ENCODE measurements around the gene FBRSL1. TPM values are rescaled to one million over a fixed set of nuclear protein-coding genes. Genes with fewer than 3 reads are reported as not detected.

FBRSL1 gene
- total RNA-seq, 1 donor from 2014 or later: 3.6 TPM

DNA sequence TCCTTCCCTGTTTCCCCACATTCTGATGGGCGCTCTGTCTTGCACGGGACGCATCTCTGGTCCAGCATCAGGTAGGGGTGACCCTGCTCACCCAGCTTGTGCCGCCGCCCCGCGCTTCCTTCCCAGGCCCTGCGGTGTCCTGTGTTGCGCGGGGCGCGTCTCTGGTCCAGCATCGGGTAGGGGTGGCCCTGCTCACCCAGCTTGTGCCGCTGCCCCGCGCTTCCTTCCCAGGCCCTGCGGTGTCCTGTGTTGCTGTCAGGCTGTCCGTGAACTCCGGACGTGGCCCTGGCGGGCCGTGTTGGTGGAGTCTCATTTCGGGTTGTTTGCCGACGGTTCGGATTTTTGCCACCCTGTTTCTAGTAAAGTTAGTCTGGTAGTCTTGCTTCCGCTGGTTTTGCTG lies 6.8 kb downstream of the FBRSL1 start:
- no peak for DNase-seq (ENCODE audit: low read depth in 2 of 2)

DNA sequence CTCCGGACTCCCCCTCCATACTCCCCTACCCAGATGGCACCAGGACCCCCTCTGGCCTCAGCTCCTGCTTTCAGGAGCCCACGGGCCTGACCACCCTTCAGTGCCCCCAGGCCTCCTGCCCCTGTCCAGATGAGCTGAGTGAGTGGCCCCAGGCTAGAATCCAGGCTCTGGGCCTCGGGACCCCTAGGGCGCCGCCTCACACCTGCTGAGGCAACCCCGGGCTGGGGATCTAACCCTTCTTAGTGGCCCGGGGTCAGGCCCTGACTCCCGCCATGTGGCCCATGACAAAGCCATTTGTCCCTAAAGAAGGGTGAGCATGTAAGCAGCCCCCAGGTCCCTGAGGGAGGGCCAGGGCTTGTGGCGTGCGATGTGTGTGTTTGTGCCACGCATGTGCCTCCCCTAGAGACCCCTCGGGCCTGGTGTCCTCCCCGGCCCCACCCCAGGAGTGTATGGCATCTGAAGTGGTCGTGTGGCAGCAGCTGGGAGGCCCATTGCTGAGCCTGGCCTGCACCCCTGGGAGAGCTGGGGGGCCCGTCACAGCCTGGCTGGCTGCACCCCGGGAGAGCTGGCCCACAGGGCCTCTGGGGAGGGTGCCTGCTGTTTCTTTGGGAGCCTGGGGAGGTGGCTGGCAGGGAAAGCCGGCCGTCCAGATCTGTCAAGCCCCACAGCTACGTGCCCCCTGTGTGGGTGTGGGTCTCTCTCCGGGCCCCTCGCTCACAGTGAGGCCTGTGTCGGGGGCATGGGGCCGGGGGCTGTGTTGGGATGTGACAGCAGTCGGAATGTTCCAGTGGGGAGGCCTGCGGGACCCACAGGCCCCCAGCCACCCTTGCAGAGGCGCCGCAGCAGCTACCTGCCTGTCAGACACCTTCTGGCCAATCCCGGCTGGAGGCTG lies 7.8 kb downstream of the FBRSL1 start:
- DNase-seq (ENCODE audit: low read depth in 2 of 2): no peak

DNA sequence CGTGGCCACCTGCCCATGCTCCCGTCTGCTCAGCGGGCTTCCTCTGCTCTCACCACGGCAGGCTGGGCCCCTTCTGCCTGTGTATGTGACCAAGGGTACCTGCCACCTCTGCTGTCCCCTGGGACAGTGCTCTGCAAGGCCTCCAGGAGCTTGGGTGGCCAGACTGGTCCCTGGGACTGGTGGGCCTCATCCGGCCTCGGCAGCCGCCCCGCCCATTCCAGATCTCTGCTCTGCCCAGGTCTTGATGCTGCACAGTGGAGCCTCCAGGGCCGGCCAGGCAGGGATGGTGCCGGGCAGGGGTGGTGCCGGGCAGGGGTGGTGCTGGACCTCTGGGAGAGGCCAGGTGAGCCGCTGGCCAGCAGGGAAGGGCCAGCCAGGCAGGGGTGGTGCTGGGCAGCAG lies 9.0 kb downstream of the FBRSL1 start:
- DNase-seq (ENCODE audit: low read depth in 2 of 2): no peak

DNA sequence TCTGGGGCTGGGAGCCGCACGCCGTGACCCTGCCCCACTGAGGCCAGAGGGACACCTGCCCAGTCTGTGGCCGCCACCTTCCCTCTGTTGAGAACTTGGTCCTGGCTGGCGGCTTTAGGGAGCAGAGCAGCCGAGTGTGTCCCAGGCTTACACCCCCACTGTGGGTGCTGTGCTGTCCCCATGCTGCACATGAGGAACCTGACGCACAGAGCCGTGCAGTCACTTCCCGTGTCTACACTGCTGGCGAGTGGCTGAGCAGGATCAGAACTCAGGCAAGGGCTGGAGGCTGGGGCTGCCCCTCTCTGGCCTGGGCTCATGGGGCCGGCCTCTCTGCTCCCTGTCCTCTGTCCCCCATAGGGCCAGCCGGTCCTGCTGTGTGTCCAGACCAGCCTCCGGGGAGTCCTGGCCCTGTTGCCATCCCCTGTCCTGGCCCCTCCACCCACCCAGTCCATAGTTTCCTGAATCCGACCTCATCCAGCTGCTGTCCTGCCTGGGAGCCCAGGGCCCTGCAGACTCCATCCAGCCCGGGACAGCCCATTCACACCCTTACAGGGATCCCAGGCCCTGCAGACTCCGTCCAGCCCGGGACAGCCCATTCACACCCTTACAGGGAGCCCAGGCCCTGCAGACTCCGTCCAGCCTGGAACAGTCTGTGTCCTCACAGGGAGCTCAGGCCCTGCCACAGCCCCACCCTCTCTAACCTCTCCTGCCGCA lies 10.3 kb downstream of the FBRSL1 start:
- DNase-seq (ENCODE audit: low read depth in 2 of 2): no peak

DNA sequence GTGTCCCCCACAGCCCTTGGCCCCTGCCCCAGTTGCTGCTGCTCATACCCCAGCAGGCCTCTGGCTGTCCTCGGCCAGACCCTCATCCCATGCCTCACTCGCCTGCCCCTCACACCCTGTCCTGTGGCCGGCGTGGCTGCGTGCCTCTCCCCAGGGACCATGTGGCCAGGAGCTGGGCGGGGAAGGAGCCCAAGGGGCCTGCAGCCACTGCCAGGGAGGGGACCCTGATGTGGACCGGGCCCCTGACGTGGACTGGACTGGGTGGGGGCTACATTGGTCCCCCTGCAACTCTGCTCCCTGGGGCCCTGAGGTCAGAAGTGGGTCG lies 10.9 kb downstream of the FBRSL1 start:
- no peak for DNase-seq (ENCODE audit: low read depth in 2 of 2)

DNA sequence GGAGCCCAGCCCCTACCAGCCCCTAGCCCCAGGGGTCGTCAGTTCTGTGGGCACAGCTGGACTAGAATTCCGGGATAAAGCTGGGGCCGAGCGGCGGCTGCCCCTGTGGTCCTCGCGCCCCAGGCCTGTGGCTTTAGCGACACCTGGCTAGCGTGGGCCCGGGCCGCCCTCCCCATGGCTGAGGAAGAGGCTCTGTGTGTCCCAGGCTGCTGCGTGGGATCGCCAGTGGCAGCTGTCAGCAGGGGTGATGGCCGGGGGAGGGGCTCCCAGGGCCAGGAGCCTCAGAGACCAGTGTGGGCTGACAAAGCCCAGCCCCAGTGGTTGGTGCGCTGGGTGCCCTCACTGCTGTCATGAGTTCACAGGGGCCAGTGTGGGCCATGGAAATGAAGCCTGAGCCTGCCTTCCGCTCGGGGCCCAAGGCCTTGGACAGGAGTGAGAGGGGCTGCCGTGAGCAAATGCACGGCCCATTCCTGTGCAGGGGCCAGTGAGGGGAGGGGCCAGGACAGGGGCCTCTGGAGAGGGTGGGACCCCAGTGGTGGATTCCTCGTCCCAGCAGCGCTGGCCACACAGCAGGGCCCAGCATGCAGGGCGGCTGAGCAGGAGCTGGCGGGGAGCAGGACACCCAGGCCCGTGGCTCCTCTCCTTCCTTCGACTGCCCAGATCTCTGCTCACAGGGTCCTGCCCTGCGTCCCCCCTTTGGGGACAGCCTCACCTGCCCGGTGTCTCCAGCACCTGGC lies 11.4 kb downstream of the FBRSL1 start:
- DNase-seq (ENCODE audit: low read depth in 2 of 2): no peak

DNA sequence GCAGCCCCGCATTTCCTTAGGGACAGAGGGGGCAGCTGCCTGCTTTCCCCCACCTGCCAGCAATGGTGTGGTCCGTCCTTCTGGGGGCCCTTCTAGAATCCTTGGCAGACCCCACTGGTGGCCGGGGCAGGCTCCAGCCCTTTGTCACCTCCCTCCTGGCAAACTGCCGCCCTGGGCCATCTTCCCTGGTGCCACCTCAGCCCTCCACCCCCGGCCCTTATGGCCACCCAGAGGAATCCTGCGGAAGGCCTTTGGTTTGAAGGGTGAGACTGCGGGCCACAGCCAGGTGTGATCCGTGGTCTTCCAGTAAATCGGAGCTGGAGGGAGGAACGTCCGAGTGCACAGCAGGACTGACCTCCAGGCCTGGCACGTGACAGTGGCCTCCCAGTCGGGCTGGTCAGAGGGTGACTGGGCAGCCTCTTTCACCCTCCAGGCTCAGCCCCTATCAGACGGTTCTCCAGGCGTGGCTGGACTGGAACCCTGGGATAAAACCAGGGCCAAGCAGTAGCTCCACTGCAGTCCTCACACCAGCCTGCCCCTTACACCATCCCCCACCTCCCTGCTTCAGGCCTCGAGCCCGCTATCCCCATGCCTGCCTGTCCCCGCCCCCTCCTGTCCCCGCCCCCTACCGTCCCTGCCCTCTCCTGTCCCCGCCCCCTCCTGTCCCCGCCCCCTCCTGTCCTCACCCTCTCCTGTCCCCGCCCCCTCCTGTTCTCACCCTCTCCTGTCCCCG lies 12.4 kb downstream of the FBRSL1 start:
- DNase-seq (ENCODE audit: low read depth in 2 of 2): no peak

DNA sequence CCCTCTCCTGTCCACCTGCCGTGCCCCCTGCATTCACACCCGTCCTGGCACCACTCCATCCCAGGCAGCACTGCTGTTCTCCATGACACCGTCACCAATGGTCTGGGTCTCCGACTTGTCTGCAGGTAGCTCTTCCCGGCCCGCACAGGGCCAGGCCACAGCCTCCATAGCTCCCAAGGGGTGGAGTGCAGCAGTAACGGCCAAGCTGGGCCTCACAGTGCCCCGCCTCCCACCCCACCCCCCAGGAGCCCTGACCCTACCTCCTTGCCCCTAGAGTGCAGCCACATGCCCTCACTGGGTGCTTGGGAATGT lies 12.9 kb downstream of the FBRSL1 start:
- no peak for DNase-seq (ENCODE audit: low read depth in 2 of 2)

DNA sequence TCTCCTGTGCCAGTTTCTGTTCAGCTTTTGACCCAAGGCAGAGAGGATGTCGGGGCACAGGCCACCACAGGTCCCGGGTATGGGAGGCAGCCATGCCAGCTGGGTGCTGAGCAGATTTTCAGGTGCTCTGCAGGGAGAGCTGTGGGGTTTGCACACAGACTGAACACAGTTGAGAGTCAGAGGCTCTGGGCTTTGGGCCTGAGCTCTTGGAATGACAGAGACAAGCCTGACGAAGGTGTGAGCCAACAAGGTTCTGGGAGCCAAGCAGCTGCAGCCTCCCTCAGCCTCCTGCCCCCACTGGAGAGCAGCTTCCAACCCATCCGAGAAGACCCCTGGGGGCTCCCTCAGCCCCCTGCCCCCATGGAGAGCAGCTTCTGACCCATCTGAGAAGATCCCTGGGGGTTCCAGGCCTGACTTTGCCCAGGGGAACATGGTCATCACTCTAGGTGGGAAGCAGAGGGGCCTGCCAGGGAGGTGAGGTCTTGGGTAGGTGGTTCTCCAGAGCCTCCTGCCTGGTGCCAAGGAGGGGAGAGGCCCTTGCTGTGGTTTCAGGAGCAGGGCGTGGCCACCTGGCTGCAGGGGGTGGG lies 13.8 kb downstream of the FBRSL1 start:
- no peak for DNase-seq (ENCODE audit: low read depth in 2 of 2)

DNA sequence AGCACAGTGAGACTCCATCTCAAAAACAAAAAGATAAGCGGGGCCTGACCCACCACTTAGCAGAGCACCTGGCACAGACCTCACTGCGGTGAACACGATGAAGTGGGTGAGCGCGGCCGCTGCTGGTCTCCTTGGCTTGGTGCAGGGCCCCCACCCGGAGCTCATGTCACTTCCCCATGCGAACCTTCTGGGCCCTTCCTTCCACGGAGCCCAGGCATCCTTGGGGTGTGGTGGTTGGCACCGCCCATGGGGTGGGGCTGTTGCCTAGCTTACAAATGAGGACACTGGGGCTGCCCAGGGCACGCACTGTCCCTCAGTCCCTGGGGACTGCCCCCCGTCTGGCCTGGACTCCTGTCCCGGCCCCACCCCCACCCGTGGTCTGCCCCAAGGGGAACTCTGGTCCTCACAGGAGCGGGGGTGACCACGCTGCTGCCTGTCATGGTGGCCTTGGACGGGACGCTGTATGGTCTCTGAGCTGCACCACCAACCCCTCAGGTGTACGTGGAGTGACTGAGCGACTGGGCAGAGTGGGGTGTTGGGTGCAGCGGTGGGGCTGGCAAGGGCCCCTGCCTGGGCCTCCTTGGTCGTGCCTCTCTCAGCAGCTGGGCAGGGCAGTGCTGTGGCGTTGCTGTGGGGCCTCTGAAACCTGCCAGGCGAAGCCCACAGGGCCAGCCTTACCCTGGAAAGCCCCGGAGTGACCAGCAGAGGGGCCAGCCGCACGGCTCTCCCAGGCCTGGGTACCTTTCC lies 15.3 kb downstream of the FBRSL1 start:
- DNase-seq (ENCODE audit: low read depth in 2 of 2): no peak

DNA sequence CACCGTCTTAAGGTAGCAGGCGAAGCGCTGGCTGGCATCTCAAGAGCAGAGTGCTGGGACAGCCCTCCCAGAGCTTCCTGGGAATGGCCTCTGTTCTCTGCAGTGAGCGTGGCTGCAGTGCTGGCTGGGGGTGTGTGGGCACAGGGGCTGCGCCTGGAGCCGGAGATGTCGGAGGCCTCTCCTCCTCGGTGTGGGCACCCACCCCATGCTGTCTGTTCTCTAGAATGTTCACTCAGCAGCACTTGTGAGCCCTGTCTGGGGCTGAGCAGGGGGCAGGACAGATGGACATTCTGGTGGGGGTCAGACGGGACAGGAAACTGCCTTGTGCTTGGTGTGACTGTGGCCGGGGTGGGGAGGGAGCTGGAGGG lies 15.9 kb downstream of the FBRSL1 start:
- DNase-seq (ENCODE audit: low read depth in 2 of 2): no peak

DNA sequence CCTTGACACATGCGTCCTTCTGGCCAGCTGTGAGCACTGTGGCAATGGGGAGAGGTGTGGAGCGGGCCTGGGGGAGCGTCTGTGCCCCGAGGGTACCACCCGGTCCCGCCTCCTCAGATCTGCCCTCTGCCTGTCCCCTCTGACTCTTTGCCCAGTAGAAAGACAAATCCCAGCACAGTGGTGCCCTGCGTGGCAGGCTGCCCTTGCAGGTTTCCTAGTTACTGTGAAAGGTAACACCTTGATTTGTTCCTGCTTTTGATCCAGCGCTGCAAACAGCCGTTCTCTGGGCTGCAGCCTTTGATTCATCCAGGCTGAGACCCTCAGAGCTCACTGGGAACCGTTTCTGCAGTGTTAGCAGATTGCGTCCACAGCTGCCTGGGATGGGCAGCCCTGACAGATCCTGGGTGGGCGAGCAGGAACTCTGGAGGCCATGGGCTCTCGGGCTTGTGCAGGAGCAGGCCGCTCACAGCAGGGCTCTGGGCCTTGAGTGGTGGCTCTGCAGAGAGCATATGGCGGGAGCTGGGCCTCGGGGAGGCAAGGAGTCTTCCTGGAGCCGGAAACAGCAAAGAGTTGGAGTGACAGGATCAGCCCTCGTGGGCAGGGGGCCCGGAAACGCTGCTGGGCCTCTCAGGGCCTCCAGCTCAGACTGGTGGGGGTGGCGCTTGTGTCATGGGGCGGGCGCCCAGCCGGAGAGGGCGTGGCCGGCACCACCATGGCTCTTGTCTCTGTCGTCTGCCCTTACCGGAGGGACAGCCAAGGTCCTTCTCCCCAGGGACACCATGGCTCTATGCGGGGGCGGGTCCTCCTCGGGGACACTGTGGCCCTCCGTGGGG lies 16.6 kb downstream of the FBRSL1 start:
- DNase-seq (ENCODE audit: low read depth in 2 of 2): peak; percentile 76 to 93

DNA sequence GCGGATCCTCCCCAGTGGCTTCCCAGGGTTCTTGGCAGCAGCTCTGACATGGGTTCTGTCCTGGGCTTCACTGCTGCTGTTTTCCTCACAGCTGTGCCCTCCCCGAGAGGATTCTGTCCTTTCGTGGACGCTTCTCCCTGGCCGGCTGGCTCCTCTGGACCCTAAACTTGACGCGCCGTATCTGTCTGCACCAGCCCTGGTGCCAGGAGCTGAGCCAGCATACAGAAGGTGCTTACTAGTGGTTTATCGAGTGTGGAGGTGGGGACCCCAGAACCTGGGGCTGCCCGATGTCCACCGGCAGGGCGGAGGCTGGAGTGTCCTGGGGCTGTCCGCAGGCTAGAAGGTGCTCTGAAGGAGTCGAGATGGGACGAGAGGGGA lies 17.2 kb downstream of the FBRSL1 start:
- no peak for DNase-seq (ENCODE audit: low read depth in 2 of 2)

DNA sequence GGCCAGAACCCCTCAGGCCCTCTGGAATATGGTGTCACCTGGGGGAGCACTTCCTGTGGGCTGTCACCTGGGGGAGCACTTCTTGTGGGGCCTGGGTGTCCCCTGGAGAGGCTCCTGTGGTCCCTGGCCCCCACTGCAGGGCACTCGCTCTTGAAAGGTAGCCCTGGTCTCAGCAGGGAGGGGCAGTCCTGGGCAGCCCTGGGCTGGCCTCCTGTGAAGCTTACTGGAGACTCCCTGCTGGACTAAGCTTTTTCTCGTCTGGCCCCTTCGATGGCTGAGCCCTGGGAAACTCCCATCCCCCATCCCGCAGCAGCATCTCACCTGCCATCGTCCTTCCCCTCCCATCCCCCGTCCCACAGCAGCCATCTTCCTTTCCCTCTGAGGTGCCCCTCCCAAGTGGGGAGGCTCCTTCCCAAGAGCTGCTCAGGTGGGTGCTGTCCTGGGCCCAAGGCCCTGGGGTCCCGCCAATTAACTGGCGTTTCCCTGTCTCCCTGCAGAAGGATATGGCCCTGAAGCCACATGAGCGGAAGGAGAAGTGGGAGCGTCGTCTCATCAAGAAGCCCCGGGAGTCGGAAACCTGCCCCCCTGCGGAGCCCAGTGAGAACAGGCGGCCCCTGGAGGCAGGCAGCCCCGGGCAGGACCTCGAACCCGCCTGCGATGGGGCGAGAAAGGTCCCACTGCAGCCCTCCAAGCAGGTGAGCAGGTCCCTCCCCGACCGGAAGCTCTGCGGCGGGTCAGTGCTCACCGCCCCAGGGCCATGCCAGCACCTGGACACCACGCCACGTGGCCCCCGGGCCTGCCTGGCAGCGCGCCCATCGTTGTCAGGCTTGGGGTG lies 17.9 kb downstream of the FBRSL1 start:
- DNase-seq (ENCODE audit: low read depth in 2 of 2): no peak

DNA sequence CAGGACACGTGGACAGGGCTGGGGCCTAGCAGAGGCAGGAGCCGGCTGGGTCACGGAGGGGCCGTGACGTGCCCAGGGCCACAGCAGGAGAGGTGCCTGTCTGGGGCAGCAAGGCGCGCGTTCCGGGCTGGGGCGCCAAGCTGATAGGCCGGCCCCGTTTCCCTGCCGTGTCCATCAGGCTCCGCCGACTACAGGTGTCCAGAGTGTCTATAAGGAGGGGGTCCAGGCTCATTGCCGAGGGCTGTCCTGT lies 18.5 kb downstream of the FBRSL1 start:
- DNase-seq (ENCODE audit: low read depth in 2 of 2): no peak

DNA sequence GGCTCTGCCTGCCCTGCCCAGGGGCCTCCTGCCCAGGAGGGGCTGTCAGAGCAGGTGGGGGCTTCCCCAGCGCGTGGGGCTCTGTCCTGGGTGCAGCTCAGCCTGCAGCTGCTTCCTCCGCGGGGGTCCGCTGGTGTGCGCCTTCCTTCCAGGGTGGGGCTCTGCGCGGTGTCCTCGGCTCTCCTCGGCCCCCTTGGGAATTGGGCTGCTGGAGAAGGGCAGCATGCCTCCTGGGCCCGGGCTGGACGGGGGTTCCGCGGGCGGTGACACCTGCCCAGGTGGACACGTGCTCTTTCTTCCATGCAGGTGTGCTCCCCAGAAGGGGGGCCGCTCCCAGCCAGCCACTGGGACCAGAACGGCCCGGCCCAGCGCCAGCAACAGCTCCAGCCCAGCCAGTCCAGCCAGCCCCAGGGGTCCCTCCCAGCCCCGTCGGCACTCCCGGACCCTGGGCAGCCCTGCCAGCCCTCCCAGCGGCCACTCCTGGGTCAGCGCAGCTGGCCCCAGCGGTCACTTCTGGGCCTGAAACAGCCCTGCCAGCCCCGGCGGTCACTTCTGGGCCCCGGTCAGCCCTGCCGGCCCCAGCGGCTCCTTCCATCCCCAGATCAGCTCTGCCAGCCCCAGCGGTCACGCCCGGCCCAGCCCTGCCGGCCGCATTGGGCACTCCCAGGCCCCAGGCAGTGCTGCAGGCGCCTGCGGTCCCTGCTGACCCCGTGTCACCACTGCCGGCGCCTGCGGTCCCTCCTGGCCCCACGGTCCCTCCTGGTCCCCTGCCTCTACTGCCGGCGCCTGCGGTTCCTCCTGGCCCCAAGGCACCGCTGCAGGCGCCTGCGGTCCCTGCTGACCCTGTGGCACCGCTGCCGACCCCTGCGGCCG lies 19.1 kb downstream of the FBRSL1 start:
- no peak for DNase-seq (ENCODE audit: low read depth in 2 of 2)

DNA sequence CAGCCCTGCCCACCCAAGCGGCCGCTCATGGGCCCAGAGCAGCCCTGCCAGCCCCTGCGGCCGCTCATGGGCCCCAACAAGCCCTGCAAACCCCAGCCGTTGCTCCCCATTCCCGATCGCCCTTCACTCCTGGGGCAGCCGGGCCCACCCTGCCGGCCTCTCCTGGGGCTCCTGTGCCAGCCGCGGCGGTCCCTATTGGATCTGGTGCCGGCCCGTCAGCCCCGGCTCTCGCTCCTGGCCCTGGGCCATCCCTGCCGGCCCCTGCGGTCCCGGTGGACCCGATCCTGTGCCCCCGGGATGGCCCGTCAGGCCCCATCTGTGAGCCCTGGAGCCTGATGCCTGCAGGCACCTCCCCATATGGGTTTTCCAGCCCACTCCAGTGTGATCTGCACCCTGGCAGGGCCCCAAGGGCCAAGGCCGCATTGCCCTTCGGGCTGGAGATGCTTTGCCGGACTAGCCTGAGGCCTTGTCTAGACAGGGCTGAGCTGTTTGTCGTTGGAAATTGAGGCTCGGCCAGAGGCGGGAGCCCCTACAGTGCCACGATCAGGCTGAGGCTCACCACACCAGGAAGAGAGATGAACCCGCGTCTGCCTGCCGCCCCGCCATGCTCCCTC lies 20.3 kb downstream of the FBRSL1 start:
- no peak for DNase-seq (ENCODE audit: low read depth in 2 of 2)

Measured in lung microvascular endothelial cell (primary cell).